Fibroblast of the aortic adventitia (primary cell): Measurements from ENCODE around the gene ZMYND11. TPM values are rescaled to one million over a fixed set of nuclear protein-coding genes. Genes with fewer than 3 reads are reported as not detected.
"Not testable (repeated sequence)": the region's sequence is repeated elsewhere in the genome, so short reads cannot be mapped to it uniquely, and the experiment has no call there.

Experiments used
- DNase-seq: peaks from one replicate; pipeline ENCODE4 v3.0.0-alpha.2; 2010; ENCODE audit warnings: low read depth
- H3K4me3 ChIP-seq: 2 replicates; pipeline ENCODE4 v1.5.1; 2011; ENCODE audit warnings: low read depth, mild to moderate bottlenecking, control low read depth, low read length, moderate library complexity
- total RNA-seq: library from RNA; depleted of rRNA; stranded (reverse); fragments of >200 nt; gene quantifications from 2 replicates; pipeline ENCODE4 v1.2.3, GENCODE V29; 2012; ENCODE audit warnings: low replicate concordance
- TF ChIP-seq, protein P1 (sequence below): IDR thresholded peaks from 2 replicates; pipeline ENCODE4 v1.5.1; 2011; ENCODE audit warnings: mild to moderate bottlenecking, low read length, control low read depth, inconsistent platforms; ENCODE audit not compliant: insufficient read depth

The ZMYND11 gene
- total RNA-seq, 1 donor: 71.5 TPM

DNA sequence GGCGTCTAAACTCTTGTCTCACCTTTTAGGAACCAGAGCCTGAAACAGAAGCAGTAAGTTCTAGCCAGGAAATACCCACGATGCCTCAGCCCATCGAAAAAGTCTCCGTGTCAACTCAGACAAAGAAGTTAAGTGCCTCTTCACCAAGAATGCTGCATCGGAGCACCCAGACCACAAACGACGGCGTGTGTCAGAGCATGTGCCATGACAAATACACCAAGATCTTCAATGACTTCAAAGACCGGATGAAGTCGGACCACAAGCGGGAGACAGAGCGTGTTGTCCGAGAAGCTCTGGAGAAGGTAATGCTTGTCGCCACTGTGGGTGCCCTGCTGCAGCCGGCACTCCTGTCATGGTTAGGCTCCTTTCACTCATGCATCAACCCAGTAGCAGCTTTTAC is 113.1 kb downstream of the ZMYND11 start:
- TF ChIP-seq, protein P1, sequence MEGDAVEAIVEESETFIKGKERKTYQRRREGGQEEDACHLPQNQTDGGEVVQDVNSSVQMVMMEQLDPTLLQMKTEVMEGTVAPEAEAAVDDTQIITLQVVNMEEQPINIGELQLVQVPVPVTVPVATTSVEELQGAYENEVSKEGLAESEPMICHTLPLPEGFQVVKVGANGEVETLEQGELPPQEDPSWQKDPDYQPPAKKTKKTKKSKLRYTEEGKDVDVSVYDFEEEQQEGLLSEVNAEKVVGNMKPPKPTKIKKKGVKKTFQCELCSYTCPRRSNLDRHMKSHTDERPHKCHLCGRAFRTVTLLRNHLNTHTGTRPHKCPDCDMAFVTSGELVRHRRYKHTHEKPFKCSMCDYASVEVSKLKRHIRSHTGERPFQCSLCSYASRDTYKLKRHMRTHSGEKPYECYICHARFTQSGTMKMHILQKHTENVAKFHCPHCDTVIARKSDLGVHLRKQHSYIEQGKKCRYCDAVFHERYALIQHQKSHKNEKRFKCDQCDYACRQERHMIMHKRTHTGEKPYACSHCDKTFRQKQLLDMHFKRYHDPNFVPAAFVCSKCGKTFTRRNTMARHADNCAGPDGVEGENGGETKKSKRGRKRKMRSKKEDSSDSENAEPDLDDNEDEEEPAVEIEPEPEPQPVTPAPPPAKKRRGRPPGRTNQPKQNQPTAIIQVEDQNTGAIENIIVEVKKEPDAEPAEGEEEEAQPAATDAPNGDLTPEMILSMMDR: no peak
- DNase-seq: no peak
- no peak overlapping the region for H3K4me3 ChIP-seq

- TF ChIP-seq, protein P1: no peak
- no peak overlapping the region for H3K4me3 ChIP-seq
- DNase-seq: no peak
These were observed 116.8 kb downstream of the ZMYND11 start for GRCh38 chr10:251982-252582.

GRCh38 chr10:260819-261429 is 125.7 kb downstream of the ZMYND11 start:
- DNase-seq: no peak
- TF ChIP-seq, protein P1: no peak
- no peak overlapping the region for H3K4me3 ChIP-seq

GRCh38 chr10:264160-265073 is 129.2 kb downstream of the ZMYND11 start:
- H3K4me3 ChIP-seq, DNase-seq: not testable (repeated sequence)

DNA sequence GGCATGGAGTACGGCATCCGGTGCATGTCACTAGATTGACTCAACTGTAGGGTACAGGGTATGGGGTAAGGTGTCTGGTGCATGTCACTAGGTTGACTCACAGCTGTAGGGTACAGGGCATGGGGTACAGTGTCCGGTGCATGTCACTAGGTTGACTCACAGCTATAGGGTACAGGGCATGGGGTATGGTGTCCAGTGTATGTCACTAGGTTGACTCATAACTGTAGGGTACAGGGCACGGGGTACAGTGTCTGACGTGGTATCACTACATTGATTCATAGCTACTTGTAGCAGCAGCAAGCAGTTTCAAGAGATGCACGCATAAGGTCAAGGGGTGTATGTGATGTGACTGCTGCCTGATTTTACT is 129.8 kb downstream of the ZMYND11 start:
- H3K4me3 ChIP-seq, DNase-seq: not testable (repeated sequence)

GRCh38 chr10:265816-266588 is 130.7 kb downstream of the ZMYND11 start:
- not testable (repeated sequence) for H3K4me3 ChIP-seq, DNase-seq

DNA sequence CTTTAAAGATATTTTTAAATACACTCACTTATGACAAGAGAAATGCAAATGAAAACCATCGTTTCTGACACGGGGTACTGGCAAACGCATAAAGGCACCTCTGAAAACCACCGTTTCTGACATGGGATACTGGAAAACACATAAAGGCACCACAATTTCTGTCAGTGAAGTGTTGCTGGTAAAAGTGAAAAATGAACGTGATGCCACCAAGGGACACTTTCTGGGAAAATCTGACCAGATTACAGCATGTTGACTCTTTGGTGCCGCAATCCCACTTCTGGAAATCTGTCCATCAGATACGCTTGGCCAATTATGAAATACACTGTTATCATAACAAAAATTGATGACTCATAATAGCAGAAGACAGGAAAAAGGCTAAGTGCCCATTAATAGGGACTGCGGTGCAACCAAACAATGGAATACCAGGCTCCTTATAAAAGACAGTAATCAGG is 131.7 kb downstream of the ZMYND11 start:
- TF ChIP-seq, protein P1: no peak
- no peak overlapping the region for H3K4me3 ChIP-seq
- DNase-seq: peak; percentile 64

- TF ChIP-seq, protein P1: no peak
- DNase-seq: no peak
- no peak overlapping the region for H3K4me3 ChIP-seq
These were observed 132.4 kb downstream of the ZMYND11 start for GRCh38 chr10:267705-268104.
